ENCODE measurements around the gene AACS. TPM values are rescaled to one million over a fixed set of nuclear protein-coding genes. Genes with fewer than 3 reads are reported as not detected.

The AACS gene
- polyA plus RNA-seq, 3 donors: 4.7 to 7.9 (median 5.1) TPM

- H3K9ac ChIP-seq (ENCODE audit: insufficient read depth, low read length, poor library complexity, severe bottlenecking): no peak overlapping the region
- no peak for TF ChIP-seq CTCF (IDR thresholded peaks at IDR 0.05)
- no peaks in the 10 kb centered on the region for H3K36me3 Mint-ChIP-seq
- H3K4me3 ChIP-seq (replicated peaks in 1 of 3; ENCODE audit: low read depth in 2 of 3, low read length in 3 of 3): no peak overlapping the region
- 87% methylated on average over 1 of the region's 3 CpGs for WGBS (ENCODE audit: insufficient coverage)
- H3K36me3 ChIP-seq (replicated peaks in 1 of 2; ENCODE audit: control insufficient read depth in 1 of 2, insufficient read depth in 2 of 2, low read length in 2 of 2): no peaks in the 10 kb centered on the region
- DNase-seq: no peak
- peaks cover 2 to 10% (median 7%) of the 10 kb centered on the region in 3 donors for H3K27me3 Mint-ChIP-seq (ENCODE audit: low read depth in 3 of 3)
- no peaks in the 10 kb centered on the region for H3K79me2 ChIP-seq (ENCODE audit: insufficient read depth, low read length)
- H3K4me3 Mint-ChIP-seq: no peak overlapping the region
- H3K27ac Mint-ChIP-seq: no peak overlapping the region
- intact Hi-C loops (cut with micrococcal nuclease): no loop called here
- H3K9me3 ChIP-seq (replicated peaks in 1 of 2; ENCODE audit: control insufficient read depth in 1 of 2, insufficient read depth in 1 of 2, low read length in 2 of 2): no peaks in the 10 kb centered on the region
- no peak overlapping the region for H3K27ac ChIP-seq (ENCODE audit: low read depth in 1 of 2, low read length in 2 of 2)
- peaks cover 0 to 2% (median 0%) of the 10 kb centered on the region in 7 donors for H3K9me3 Mint-ChIP-seq
- no peak overlapping the region for H3K4me2 ChIP-seq (replicated peaks; ENCODE audit: extremely low read depth, low read length, poor library complexity, severe bottlenecking)
- no peaks in the 10 kb centered on the region for H3K27me3 ChIP-seq (ENCODE audit: control insufficient read depth in 2 of 2, insufficient read depth in 2 of 2, low read length in 2 of 2)
- no peaks in the 10 kb centered on the region for H4K20me1 ChIP-seq (ENCODE audit: insufficient read depth, low read length)
- no peaks in the 10 kb centered on the region for H3K4me1 ChIP-seq (ENCODE audit: control insufficient read depth in 1 of 2, insufficient read depth in 2 of 2, low read length in 2 of 2)
- H3K4me1 Mint-ChIP-seq: no peaks in the 10 kb centered on the region
- H2AFZ ChIP-seq (ENCODE audit: insufficient read depth, low read depth, low read length, poor library complexity, severe bottlenecking): no peak overlapping the region
Measured at GRCh38 chr12:125167658-125168057, 102.4 kb downstream of the AACS start.

GRCh38 chr12:125169451-125169850 lies 104.2 kb downstream of the AACS start:
- H3K4me3 Mint-ChIP-seq: no peak overlapping the region
- peaks cover 0 to under 1% (median 0%) of the 10 kb centered on the region in 7 donors for H3K9me3 Mint-ChIP-seq

More at GRCh38 chr12:125169451-125169850, 104.2 kb downstream of the AACS start:
- no peak for DNase-seq
- Histone ChIP-seq H4K20me1 (ENCODE audit: insufficient read depth, low read length) (no peaks in the 10 kb centered on the region), H3K27me3 (ENCODE audit: control insufficient read depth in 2 of 2, insufficient read depth in 2 of 2, low read length in 2 of 2) (no peaks in the 10 kb centered on the region), H3K4me1 (ENCODE audit: control insufficient read depth in 1 of 2, insufficient read depth in 2 of 2, low read length in 2 of 2) (no peaks in the 10 kb centered on the region), H3K4me2 (replicated peaks; ENCODE audit: extremely low read depth, low read length, poor library complexity, severe bottlenecking) (no peak overlapping the region), H2AFZ (ENCODE audit: insufficient read depth, low read depth, low read length, poor library complexity, severe bottlenecking) (no peak overlapping the region), H3K79me2 (ENCODE audit: insufficient read depth, low read length) (no peaks in the 10 kb centered on the region), H3K27ac (ENCODE audit: low read depth in 1 of 2, low read length in 2 of 2) (no peak overlapping the region), H3K36me3 (replicated peaks in 1 of 2; ENCODE audit: control insufficient read depth in 1 of 2, insufficient read depth in 2 of 2, low read length in 2 of 2) (no peaks in the 10 kb centered on the region), H3K4me3 (replicated peaks in 1 of 3; ENCODE audit: low read depth in 2 of 3, low read length in 3 of 3) (no peak overlapping the region), H3K9ac (ENCODE audit: insufficient read depth, low read length, poor library complexity, severe bottlenecking) (no peak overlapping the region), H3K9me3 (replicated peaks in 1 of 2; ENCODE audit: control insufficient read depth in 1 of 2, insufficient read depth in 1 of 2, low read length in 2 of 2) (no peaks in the 10 kb centered on the region)
- Mint-ChIP-seq H3K27ac (no peak overlapping the region), H3K4me1 (no peaks in the 10 kb centered on the region), H3K36me3 (no peaks in the 10 kb centered on the region), H3K27me3 (ENCODE audit: low read depth in 3 of 3) (peaks cover 2 to 14% (median 9%) of the 10 kb centered on the region in 3 donors)
- 75% methylated on average over 1 of the region's 2 CpGs for WGBS (ENCODE audit: insufficient coverage)
- intact Hi-C loops (cut with micrococcal nuclease): no loop called here
- TF ChIP-seq CTCF (IDR thresholded peaks at IDR 0.05): no peak
